ENCODE data around the gene HTR3A.

The HTR3A gene

DNA sequence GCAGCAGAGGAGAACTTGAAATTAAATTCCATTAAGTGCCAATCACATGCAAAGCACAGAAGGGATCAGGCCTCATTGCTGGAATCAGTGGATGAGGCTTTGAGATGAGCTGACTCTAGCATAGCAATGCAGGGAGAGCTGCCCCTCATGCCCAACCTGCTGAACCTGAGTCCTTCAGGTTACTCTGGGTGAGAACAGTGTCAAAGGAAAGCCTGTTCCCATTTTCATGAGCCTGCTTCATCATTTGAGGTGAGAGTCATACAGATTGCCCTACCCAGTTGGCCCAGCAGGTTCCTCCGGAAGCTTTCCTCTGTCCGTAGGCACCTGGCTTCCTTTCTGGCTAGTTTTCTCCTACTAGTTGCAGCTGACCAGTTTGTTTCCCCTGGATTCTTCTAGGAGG, 58.7 kb downstream of the HTR3A start:
- Histone ChIP-seq H3K9me2 (replicated peaks; ENCODE audit: low read depth, low read length) (no peaks in the 10 kb centered on the region), H3F3A (ENCODE audit: low read depth) (no peaks in the 10 kb centered on the region), H4K20me1 (ENCODE audit: insufficient read depth, low read length, poor library complexity, severe bottlenecking) (no peaks in the 10 kb centered on the region), H3K79me2 (ENCODE audit: insufficient read depth, low read length) (no peaks in the 10 kb centered on the region), H3K9ac (ENCODE audit: low read depth, low read length, poor library complexity, severe bottlenecking) (no peak overlapping the region), H2AFZ (ENCODE audit: low read length) (no peak overlapping the region), H3K36me3 (ENCODE audit: insufficient read depth, low read length) (no peaks in the 10 kb centered on the region), H3K27me3 (ENCODE audit: insufficient read depth, low read length, poor library complexity, severe bottlenecking) (no peaks in the 10 kb centered on the region), H3K4me1 (ENCODE audit: insufficient read depth, low read length, poor library complexity, severe bottlenecking) (no peaks in the 10 kb centered on the region), H3K4me2 (ENCODE audit: low read depth, low read length, poor library complexity, severe bottlenecking) (no peak overlapping the region), H3K9me3 (ENCODE audit: insufficient read depth, low read depth, low read length) (no peaks in the 10 kb centered on the region), H3K4me3 (ENCODE audit: low read length, poor library complexity, severe bottlenecking) (no peak overlapping the region)
- no peak for TF ChIP-seq EZH2phosphoT487 (IDR thresholded peaks at IDR 0.05; ENCODE audit: borderline replicate concordance)
- TF ChIP-seq CTCF (conservative IDR thresholded peaks at IDR 0.05; ENCODE audit: low read length), result no peak

DNA sequence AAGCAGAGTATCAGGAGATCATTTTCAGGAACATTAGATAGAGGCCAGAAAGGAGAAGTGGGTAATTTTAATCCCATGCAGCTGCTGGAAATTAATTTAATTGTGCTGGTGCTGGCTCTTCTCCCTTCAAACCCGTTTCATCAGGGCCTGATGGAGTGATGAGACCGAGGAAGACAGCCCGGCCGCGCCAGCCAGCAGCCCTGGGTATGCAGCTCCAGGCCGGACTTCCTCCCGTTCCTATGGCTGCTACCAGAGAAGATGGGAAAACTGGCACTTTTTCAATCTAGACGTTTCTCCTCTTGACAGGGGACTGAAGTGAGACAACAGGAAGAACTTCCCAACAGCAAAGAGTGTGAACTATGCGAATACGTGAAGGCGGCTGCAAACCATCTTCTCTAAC, 60.0 kb downstream of the HTR3A start:
- no peaks in the 10 kb centered on the region for H4K20me1 ChIP-seq (ENCODE audit: insufficient read depth, low read length, poor library complexity, severe bottlenecking)
- H2AFZ ChIP-seq (ENCODE audit: low read length), result no peak overlapping the region
- H3K27me3 ChIP-seq (ENCODE audit: insufficient read depth, low read length, poor library complexity, severe bottlenecking), result no peaks in the 10 kb centered on the region
- H3K9me2 ChIP-seq (replicated peaks; ENCODE audit: low read depth, low read length), result no peaks in the 10 kb centered on the region
- no peaks in the 10 kb centered on the region for H3K36me3 ChIP-seq (ENCODE audit: insufficient read depth, low read length)
- H3K9ac ChIP-seq (ENCODE audit: low read depth, low read length, poor library complexity, severe bottlenecking), result no peak overlapping the region
- no peaks in the 10 kb centered on the region for H3K4me1 ChIP-seq (ENCODE audit: insufficient read depth, low read length, poor library complexity, severe bottlenecking)
- no peaks in the 10 kb centered on the region for H3F3A ChIP-seq (ENCODE audit: low read depth)
- H3K79me2 ChIP-seq (ENCODE audit: insufficient read depth, low read length), result no peaks in the 10 kb centered on the region
- H3K9me3 ChIP-seq (ENCODE audit: insufficient read depth, low read depth, low read length), result no peaks in the 10 kb centered on the region
- H3K4me3 ChIP-seq (ENCODE audit: low read length, poor library complexity, severe bottlenecking), result no peak overlapping the region
- no peak for TF ChIP-seq CTCF (conservative IDR thresholded peaks at IDR 0.05; ENCODE audit: low read length)
- TF ChIP-seq EZH2phosphoT487 (IDR thresholded peaks at IDR 0.05; ENCODE audit: borderline replicate concordance), result no peak
- no peak overlapping the region for H3K4me2 ChIP-seq (ENCODE audit: low read depth, low read length, poor library complexity, severe bottlenecking)

DNA sequence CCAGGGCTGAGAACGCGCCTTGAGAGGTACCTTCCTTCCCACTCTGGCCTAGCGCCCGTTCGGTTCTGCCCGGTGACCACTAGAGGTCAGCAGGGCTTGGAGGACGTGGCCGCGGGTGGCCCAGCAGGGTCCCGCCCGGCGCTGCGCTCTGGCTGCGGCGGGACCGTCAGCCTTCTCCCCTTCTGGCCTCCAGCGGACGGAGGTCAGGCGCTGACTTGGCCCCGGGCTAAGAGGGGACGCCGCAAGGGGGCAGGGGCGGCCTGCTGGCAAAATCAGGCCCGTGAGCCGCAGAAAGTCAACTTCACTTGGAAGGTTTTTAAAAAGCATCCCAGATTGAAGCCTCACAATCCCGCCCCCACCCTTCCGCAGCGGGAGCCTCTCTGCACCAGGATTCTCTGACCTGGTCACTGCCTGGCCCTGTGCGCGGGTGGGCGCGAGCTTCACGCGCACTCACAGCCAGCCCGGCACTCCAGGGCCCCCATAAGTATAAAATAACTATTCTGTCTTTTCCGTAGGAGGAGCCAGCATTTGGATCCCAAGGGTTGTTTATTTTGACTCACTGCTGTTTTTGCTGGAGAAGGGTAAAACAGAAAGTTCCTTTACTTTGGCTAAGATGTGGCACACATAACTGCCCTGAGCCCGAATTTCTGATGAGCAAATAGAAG, 61.4 kb downstream of the HTR3A start:
- no peaks in the 10 kb centered on the region for H3K27me3 ChIP-seq (ENCODE audit: insufficient read depth, low read length, poor library complexity, severe bottlenecking)
- no peaks in the 10 kb centered on the region for H3F3A ChIP-seq (ENCODE audit: low read depth)
- H3K4me1 ChIP-seq (ENCODE audit: insufficient read depth, low read length, poor library complexity, severe bottlenecking), result no peaks in the 10 kb centered on the region
- no peaks in the 10 kb centered on the region for H3K79me2 ChIP-seq (ENCODE audit: insufficient read depth, low read length)
- H2AFZ ChIP-seq (ENCODE audit: low read length), result no peak overlapping the region
- H3K4me2 ChIP-seq (ENCODE audit: low read depth, low read length, poor library complexity, severe bottlenecking), result no peak overlapping the region
- no peak overlapping the region for H3K4me3 ChIP-seq (ENCODE audit: low read length, poor library complexity, severe bottlenecking)
- TF ChIP-seq EZH2phosphoT487 (IDR thresholded peaks at IDR 0.05; ENCODE audit: borderline replicate concordance), result no peak
- TF ChIP-seq CTCF (conservative IDR thresholded peaks at IDR 0.05; ENCODE audit: low read length), result peak; percentile 51
- H4K20me1 ChIP-seq (ENCODE audit: insufficient read depth, low read length, poor library complexity, severe bottlenecking), result no peaks in the 10 kb centered on the region
- no peaks in the 10 kb centered on the region for H3K36me3 ChIP-seq (ENCODE audit: insufficient read depth, low read length)
- no peaks in the 10 kb centered on the region for H3K9me2 ChIP-seq (replicated peaks; ENCODE audit: low read depth, low read length)
- H3K9ac ChIP-seq (ENCODE audit: low read depth, low read length, poor library complexity, severe bottlenecking), result no peak overlapping the region
- H3K9me3 ChIP-seq (ENCODE audit: insufficient read depth, low read depth, low read length), result no peaks in the 10 kb centered on the region

All from Loucy (cell line).